ENCODE measurements around the gene FAF2.

The FAF2 gene

DNA sequence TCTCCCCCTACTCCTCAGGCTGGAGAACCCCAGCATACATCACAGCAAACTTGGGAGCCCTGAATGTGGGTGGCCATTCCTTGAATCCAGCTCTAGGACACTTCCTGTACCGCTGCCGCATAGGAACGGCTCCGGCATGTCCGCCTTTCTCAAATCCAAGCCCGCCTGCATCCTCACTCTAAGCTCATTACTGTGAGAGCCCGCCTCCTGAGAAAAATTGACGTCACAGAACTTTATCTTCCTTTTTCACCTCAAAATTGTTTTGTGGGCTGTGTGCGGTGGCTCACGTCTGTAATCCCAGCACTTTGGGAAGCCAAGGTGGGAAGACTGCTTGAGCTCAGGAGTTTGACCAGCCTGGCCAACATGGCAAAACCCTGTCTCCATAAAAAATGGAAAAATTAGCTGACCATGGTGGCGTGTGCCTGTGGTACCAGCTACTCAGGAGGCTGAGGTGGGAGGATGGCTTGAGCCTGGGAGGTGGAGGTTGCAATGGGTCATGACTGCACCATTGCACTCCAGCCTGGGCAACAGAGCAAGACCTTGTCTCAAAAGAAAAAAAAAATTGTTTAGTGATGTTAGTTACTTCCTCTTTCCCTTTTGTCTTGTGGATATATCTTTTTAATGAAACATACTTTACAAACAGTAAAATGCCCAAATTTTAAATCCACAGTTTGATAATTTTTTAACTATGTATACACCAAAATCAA, 66.2 kb downstream of the FAF2 start:
- no peak for DNase-seq

DNA sequence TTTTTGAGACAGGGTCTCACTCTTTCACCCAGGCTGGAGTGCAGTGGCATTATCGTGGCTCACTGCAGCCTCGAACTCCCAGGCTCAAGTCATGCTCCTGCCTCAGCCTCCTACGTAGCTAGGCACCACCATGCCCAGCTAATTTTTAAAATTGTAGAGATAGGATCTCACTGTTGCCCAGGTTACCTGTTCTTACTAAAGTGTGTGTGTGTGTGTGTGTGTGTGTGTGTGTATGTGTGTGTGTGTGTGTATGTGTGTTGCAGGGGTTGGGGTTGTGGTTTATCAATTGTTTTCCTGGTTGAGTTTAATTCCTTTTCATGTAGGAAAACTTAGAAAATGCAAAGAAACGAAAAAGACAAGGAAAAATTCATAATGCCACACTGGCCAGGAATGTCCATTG, 67.2 kb downstream of the FAF2 start:
- DNase-seq = no peak

DNA sequence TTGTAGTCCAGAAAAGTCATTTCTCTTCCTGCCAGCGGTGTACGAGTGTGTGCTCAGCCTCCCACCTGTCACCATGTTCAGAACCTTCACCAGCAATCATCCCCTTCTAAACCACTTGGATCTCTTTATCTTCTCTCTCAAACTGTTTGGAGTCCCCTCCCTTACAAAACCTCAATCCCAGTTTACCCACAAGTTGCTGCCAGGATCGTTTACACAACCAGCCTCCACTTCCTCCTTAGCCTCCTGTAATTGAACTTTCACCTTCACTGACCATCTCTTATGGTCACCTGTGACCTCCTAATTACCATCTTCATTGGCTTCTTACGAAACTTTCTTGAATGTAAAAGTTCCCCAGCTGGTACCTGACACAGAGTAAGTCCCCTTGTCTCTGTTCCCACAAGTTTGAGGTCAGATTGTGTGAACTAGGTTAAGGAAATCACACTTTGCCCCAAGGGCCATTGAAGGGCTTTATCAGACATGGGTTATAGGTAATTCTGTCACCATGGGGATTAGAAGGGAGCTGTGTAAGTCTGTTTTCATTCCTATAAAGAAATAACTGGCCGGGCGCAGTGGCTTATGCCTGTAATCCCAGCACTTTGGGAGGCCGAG, 69.0 kb downstream of the FAF2 start:
- DNase-seq = no peak

DNA sequence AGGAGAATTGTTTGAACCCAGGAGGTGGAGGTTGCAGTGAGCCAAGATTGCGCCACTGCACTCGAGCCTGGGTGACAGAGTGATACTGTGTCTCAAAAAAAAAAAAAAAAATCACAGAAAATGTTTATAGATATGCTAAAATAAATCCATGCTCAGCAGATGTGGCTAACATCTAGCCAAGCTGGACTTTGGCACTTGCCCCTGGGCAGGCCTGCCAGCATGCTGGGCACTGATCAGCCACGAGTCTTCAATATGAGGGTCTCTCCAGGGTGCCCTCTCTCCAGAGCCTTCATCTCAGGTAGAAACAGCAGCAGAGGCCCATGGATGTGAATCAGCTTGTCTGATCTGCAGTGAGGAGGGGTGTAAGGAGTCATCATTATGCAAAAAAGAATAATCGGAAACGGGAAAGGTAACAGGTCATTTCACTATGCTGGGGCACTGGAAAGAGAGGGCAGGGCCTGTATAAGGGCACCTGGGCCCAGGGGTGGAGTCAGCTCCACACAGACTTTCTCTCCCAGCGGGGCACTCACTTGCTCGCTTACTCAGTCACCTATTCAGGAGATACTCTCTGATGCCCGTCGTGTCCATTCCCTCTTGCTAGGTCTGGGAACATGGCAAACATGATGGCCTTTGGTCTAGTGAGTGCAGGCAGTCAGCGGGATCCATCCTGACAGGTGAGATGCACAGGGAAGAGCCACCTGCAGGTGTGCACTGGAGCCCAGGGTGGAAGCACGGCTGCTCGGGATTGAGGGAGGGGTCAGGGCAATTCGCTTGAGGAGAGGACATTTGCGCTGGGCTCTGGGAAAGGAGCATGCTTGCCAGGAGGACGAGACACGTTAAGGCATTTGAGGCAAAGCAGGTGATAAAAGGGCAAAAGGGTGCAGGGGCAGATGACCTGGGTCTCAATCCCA, 71.9 kb downstream of the FAF2 start:
- DNase-seq = no peak

GRCh38 chr5:176521286-176521685, 73.1 kb downstream of the FAF2 start:
- DNase-seq = no peak

DNA sequence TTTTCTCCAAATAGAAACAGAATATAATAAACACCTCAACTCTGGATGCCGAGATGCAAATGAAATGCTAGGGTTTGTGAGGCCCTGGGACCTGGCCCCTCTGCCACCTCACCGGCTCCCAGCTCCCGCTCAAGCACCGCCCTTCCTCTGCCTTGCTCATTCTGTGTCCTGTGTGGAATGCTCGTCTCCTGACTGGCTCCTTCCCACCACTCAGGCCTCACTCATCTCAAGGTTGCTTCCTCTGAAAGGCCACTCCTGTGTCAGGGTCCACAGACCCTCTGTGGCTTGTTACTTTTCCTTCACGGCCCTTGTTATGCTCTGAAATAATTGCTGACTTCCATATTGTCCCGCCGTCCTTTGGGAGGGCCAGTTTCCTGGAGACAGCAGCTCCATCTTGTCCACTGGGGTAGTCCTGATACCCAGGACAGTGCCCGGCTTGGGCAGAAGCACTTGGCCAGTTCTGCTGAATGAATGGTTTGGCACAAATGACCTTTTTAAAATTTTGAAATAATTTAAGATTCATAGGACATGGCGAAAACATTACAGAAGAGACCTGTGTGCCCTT, 73.6 kb downstream of the FAF2 start:
- no peak for DNase-seq

- DNase-seq = no peak
These were observed 76.0 kb downstream of the FAF2 start for GRCh38 chr5:176524138-176524537.

- no peak for DNase-seq
These were observed 76.8 kb downstream of the FAF2 start for GRCh38 chr5:176524987-176525386.

- DNase-seq = no peak
These were observed 77.5 kb downstream of the FAF2 start for GRCh38 chr5:176525677-176526076.

GRCh38 chr5:176526462-176526861, 78.3 kb downstream of the FAF2 start:
- no peak for DNase-seq

DNA sequence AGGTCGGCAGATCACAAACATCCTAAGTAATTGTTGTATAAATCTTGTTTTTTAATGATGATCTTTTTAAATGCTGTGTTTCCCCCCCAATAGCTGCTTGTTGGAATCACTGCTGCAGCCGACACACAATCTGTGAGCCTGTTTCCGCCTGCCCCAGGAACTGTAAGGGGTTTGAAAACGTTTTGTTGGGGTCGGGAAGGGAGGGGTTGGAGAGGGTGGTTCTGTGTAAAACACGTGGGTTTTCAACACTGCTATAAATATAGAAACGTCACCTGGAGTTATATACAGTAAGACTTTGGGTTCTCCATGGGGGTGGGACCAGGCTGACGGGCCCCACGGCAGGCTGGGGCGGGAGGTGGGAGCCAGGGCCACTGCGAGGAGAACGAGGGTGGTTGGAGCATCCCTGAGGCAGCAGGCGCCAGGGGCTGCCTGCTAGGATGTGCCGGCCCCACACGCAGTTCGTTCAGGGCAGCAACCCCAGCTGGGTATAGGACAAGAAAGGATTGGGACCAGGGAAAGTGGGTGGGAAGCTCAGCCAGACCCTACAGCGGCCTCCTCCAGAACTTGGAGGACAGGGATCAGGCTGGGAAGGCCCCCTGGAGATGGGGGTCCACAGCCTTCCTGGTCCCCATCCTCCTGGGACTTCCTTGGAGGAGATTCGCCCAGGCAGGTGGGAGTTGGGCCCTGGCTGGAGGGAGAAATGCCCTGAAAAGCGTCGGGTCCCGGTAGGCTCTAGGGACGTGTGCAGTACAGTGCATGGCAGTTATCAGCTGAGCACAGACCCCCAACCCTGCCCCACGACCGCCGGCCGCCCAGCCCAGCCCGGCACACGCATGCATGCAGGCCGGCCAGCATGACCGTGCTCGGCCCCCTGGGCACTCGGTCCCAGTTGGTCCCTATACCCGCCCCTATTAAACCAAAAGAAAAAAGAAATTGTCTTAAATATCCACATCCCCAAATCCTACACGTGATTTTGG, 79.3 kb downstream of the FAF2 start:
- DNase-seq = no peak

DNA sequence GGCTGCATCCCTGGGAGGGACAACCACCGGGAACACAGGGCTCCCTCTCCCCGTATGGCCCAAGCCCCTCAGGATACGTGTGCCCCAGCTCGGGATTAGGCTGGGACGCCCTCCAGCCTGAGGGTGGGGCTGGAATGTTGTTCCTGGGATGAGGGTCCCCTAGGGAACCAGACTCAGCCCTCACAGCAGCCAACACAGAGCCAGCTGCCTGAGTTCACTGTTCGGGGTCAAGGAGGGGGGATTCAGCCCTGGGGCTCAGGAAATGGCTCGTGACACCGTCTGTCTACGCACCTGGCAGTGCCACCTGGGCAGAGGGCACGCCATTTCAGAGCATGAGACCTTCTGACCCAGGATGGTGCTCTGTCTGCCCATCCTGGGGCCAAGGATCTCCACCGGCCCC, 80.1 kb downstream of the FAF2 start:
- DNase-seq = no peak

DNA sequence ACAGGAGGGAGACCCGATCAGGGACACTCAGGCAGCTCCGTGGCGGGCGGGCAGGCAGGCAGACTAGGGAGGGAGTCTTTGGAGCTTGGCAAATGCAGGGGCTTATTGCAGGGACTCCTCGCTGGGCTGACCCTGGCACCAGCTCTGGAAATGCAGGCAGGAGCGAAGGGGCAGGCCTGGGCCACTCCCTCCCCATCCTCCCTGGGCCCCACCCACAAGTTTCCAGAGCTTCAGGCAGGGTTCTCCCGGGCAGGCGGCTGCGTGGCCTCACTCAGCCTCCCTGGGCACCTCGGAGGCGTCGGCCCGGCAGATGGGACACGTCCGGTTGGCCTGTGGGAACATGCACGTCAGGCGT, 80.6 kb downstream of the FAF2 start:
- DNase-seq = no peak

DNA sequence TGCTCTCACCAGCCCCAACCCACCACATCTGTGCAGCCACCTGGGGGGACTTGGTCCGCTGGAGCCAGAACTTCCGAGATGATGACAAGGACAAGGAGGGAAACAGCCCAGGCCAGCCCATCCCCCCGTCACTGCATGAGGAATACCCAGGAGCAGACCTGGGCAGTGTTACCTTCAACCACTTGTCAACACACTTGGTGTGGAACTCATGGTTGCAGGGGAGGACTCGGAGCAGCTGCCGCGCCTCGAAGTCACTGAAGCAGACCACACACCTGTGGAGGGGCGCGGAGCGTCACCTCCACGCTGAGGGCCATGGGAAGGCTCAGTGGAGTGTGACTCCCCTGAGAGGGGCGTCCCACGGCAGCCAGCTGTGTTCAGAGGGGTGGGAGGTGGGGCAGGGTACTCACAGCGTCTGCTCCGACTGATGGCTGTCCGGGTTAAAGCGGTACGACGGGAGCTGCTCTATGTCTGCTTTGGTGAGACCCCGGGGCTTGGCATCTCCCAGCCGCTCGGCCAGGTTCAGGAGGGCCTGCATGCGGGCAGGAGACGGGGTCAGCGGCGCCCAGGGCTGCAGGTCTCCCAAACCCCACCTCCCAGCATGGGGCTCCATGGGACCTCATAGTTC, 81.0 kb downstream of the FAF2 start:
- no peak for DNase-seq

GRCh38 chr5:176529741-176530141, 81.6 kb downstream of the FAF2 start:
- DNase-seq = no peak

GRCh38 chr5:176530393-176530982, 82.3 kb downstream of the FAF2 start:
- no peak for DNase-seq

DNA sequence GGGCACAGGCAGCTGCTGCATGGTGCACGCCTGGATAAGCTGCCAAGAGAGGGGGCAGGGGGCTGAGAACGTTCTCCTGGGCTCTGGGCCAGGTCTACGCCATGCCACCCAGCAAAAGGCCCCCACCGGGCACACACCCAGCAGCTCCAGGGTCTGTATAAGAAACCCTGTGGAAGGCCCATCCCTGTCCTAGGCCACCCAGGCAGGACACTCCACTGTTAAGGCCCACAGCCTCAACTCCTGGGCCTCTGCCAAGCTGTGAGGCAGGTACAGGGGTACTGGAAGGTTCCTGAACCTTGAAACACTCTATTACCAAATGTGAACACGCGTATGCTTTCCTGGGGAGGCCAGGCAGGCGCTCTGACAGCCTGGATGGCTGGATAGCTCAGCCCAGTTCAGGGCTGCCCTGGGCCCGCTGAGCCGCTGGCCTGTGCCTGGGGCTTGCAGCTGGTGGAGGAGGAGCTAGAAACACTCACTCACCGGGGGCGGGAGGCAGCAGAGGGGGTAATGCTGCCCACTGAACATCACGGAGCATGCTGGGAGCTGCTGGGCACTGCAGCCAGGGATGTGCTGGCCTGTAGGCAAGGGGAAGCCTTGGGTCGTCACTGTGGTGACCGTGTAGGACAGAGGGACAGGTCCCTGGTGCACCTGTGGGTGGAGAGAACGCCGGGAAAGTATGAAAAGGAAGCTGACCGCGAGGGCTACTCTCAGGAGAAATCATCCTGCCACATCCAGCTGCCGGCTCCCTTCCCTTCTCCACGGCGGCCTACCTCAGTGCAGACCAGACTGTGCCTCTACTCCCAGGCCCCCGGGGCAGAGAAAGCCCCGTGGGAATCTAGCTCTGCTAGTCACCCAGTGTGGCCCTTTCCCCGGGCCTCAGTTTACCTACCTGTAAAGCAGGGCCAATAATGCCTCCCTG, 83.1 kb downstream of the FAF2 start:
- DNase-seq = no peak

- no peak for DNase-seq
These were observed 83.8 kb downstream of the FAF2 start for GRCh38 chr5:176531902-176532493.

DNA sequence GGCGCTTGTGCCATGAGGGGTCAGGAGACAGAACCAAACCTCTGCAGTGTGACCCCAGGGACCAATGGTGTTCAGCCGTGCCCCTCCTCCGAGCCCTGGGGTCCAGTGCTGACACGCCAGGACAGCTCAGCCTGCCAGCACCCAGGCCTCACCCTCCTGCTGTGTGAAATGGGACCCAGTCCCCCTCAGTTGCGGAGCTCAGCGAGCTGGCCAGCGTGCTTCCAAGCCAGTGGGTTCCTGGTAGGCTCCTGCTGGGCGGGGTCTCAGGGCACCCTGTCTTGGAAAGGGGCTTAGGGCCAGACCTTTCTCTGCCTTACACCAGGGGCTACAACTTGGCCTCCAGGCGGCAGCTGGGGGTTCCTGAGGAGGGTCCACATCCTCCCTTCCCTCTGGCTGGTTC, 84.6 kb downstream of the FAF2 start:
- DNase-seq = no peak

DNA sequence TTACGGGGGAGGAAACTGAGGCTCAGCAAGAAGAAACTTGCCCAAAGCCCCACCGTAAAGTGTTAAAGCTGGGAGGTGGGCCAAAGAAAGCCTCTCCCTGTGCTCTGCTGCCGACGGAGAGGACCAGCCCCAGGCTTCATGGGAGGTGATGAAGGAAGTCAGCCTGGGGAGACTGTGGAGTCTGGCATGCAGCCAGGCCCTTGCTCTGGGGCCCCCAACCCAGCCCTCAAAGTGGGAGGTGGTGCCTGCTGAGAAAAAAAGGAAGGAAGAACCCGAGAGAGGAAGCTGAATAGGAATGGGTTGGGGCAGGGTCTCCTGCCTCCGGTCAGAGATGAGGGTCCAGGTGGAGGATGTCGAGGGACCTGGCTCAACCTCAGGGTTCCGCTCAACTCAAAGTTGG, 85.2 kb downstream of the FAF2 start:
- DNase-seq = no peak

Measured in RPMI8226 (cell line).